Progenitor cell of endocrine pancreas (in vitro differentiated cells): Measurements from ENCODE around the gene AP1S3. TPM values are rescaled to one million over a fixed set of nuclear protein-coding genes. Genes with fewer than 3 reads are reported as not detected.

Source experiments
- DNase-seq: peaks from one replicate; pipeline ENCODE4 v3.0.0; 2021; ENCODE audit warnings: low spot score; ENCODE audit not compliant: unreplicated experiment
- H3K27ac Mint-ChIP-seq: 2 replicates; pipeline ENCODE4 v1.8.0; 2021; ENCODE audit warnings: mild to moderate bottlenecking, moderate library complexity, mixed read lengths
- H3K27me3 Mint-ChIP-seq: 2 replicates; pipeline ENCODE4 v1.8.0; 2021; ENCODE audit warnings: mixed read lengths
- H3K36me3 Mint-ChIP-seq: 2 replicates; pipeline ENCODE4 v1.8.0; 2022; ENCODE audit warnings: mixed read lengths; ENCODE audit not compliant: insufficient read depth
- H3K4me1 Mint-ChIP-seq: 2 replicates; pipeline ENCODE4 v1.8.0; 2021; ENCODE audit warnings: low read depth, mixed read lengths
- H3K4me3 Mint-ChIP-seq: 2 replicates; pipeline ENCODE4 v1.8.0; 2021; ENCODE audit warnings: low read depth, mild to moderate bottlenecking, moderate library complexity, mixed read lengths
- H3K9me3 Mint-ChIP-seq: 2 replicates; pipeline ENCODE4 v1.8.0; 2021; ENCODE audit warnings: low read depth, mixed read lengths
- CTCF ChIP-seq: fragments of 200-600 bp; sonication (generic); IDR thresholded peaks from one replicate; pipeline ENCODE4 v1.5.0; 2021; ENCODE audit warnings: antibody characterized with exemption, mild to moderate bottlenecking; ENCODE audit not compliant: unreplicated experiment
- total RNA-seq: library from RNA; stranded (reverse); gene quantifications from 2 replicates; pipeline ENCODE4 v1.2.1, GENCODE V29; 2021

AP1S3 gene
- total RNA-seq, 1 donor from 2014 or later = 11.5 TPM

GRCh38 chr2:223759569-223760430 is 77.6 kb downstream of the AP1S3 start:
- peaks cover 14% of the 10 kb centered on the region for H3K4me1 Mint-ChIP-seq
- TF ChIP-seq CTCF = no peak
- no peak for DNase-seq
- peaks cover 2% of the 10 kb centered on the region for H3K36me3 Mint-ChIP-seq
- no peaks in the 10 kb centered on the region for H3K27me3 Mint-ChIP-seq
- no peaks in the 10 kb centered on the region for H3K9me3 Mint-ChIP-seq
- no peak overlapping the region for H3K4me3 Mint-ChIP-seq
- peak overlapping the region; percentile 44 for H3K27ac Mint-ChIP-seq

- Mint-ChIP-seq H3K4me1 (peaks cover 14% of the 10 kb centered on the region), H3K4me3 (no peak overlapping the region), H3K9me3 (no peaks in the 10 kb centered on the region), H3K27me3 (no peaks in the 10 kb centered on the region), H3K36me3 (no peaks in the 10 kb centered on the region), H3K27ac (no peak overlapping the region)
- no peak for DNase-seq
- no peak for TF ChIP-seq CTCF
These were observed 79.1 kb downstream of the AP1S3 start for GRCh38 chr2:223758131-223758840.

GRCh38 chr2:223753940-223754339 is 83.4 kb downstream of the AP1S3 start:
- H3K36me3 Mint-ChIP-seq = no peaks in the 10 kb centered on the region
- H3K4me3 Mint-ChIP-seq = no peak overlapping the region
- H3K27me3 Mint-ChIP-seq = no peaks in the 10 kb centered on the region
- no peak for TF ChIP-seq CTCF
- H3K4me1 Mint-ChIP-seq = peaks cover 3% of the 10 kb centered on the region
- no peaks in the 10 kb centered on the region for H3K9me3 Mint-ChIP-seq
- H3K27ac Mint-ChIP-seq = no peak overlapping the region
- DNase-seq = no peak

- Mint-ChIP-seq H3K9me3 (no peaks in the 10 kb centered on the region), H3K27ac (no peak overlapping the region)
These were observed 86.4 kb downstream of the AP1S3 start for GRCh38 chr2:223751012-223751411.

More at GRCh38 chr2:223751012-223751411, 86.4 kb downstream of the AP1S3 start:
- TF ChIP-seq CTCF = no peak
- Mint-ChIP-seq H3K4me3 (no peak overlapping the region), H3K36me3 (no peaks in the 10 kb centered on the region), H3K4me1 (no peaks in the 10 kb centered on the region), H3K27me3 (no peaks in the 10 kb centered on the region)
- DNase-seq = no peak
